ENCODE measurements around the gene RERE. TPM values are rescaled to one million over a fixed set of nuclear protein-coding genes. Genes with fewer than 3 reads are reported as not detected.

The RERE gene
- total RNA-seq, 1 donor from 2014 or later, result 76.8 TPM

- no peak for DNase-seq (ENCODE audit: extremely low spot score, unreplicated experiment)
- Mint-ChIP-seq H3K4me3 (ENCODE audit: unreplicated experiment) (no peak overlapping the region), H3K36me3 (ENCODE audit: unreplicated experiment) (no peaks in the 10 kb centered on the region), H3K27me3 (ENCODE audit: unreplicated experiment) (no peaks in the 10 kb centered on the region), H3K9me3 (ENCODE audit: unreplicated experiment) (no peaks in the 10 kb centered on the region), H3K4me1 (ENCODE audit: unreplicated experiment) (no peaks in the 10 kb centered on the region), H3K27ac (ENCODE audit: unreplicated experiment) (no peak overlapping the region)
- TF ChIP-seq CTCF (IDR thresholded peaks at IDR 0.05), result no peak
These were observed 34.5 kb downstream of the RERE start for GRCh38 chr1:8782955-8783354.

- Mint-ChIP-seq H3K9me3 (ENCODE audit: unreplicated experiment) (no peaks in the 10 kb centered on the region), H3K27ac (ENCODE audit: unreplicated experiment) (no peak overlapping the region), H3K4me3 (ENCODE audit: unreplicated experiment) (no peak overlapping the region), H3K27me3 (ENCODE audit: unreplicated experiment) (no peaks in the 10 kb centered on the region), H3K4me1 (ENCODE audit: unreplicated experiment) (no peaks in the 10 kb centered on the region), H3K36me3 (ENCODE audit: unreplicated experiment) (no peaks in the 10 kb centered on the region)
- DNase-seq (ENCODE audit: extremely low spot score, unreplicated experiment), result no peak
- no peak for TF ChIP-seq CTCF (IDR thresholded peaks at IDR 0.05)
These were observed 35.3 kb downstream of the RERE start for GRCh38 chr1:8782001-8782620.

GRCh38 chr1:8780405-8780804, 37.0 kb downstream of the RERE start:
- H3K36me3 Mint-ChIP-seq (ENCODE audit: unreplicated experiment), result no peaks in the 10 kb centered on the region
- no peak overlapping the region for H3K27ac Mint-ChIP-seq (ENCODE audit: unreplicated experiment)
- H3K4me3 Mint-ChIP-seq (ENCODE audit: unreplicated experiment), result no peak overlapping the region
- no peak for TF ChIP-seq CTCF (IDR thresholded peaks at IDR 0.05)
- no peaks in the 10 kb centered on the region for H3K9me3 Mint-ChIP-seq (ENCODE audit: unreplicated experiment)
- H3K27me3 Mint-ChIP-seq (ENCODE audit: unreplicated experiment), result no peaks in the 10 kb centered on the region
- no peaks in the 10 kb centered on the region for H3K4me1 Mint-ChIP-seq (ENCODE audit: unreplicated experiment)
- DNase-seq (ENCODE audit: extremely low spot score, unreplicated experiment), result no peak

- Mint-ChIP-seq H3K36me3 (ENCODE audit: unreplicated experiment) (no peaks in the 10 kb centered on the region), H3K4me3 (ENCODE audit: unreplicated experiment) (no peak overlapping the region), H3K9me3 (ENCODE audit: unreplicated experiment) (no peaks in the 10 kb centered on the region), H3K27me3 (ENCODE audit: unreplicated experiment) (no peaks in the 10 kb centered on the region), H3K4me1 (ENCODE audit: unreplicated experiment) (no peaks in the 10 kb centered on the region), H3K27ac (ENCODE audit: unreplicated experiment) (no peak overlapping the region)
- no peak for TF ChIP-seq CTCF (IDR thresholded peaks at IDR 0.05)
- no peak for DNase-seq (ENCODE audit: extremely low spot score, unreplicated experiment)
These were observed 39.6 kb downstream of the RERE start for GRCh38 chr1:8777867-8778266.

GRCh38 chr1:8776104-8776503, 41.3 kb downstream of the RERE start:
- no peak for TF ChIP-seq CTCF (IDR thresholded peaks at IDR 0.05)
- Mint-ChIP-seq H3K36me3 (ENCODE audit: unreplicated experiment) (no peaks in the 10 kb centered on the region), H3K9me3 (ENCODE audit: unreplicated experiment) (no peaks in the 10 kb centered on the region), H3K27me3 (ENCODE audit: unreplicated experiment) (no peaks in the 10 kb centered on the region), H3K4me1 (ENCODE audit: unreplicated experiment) (no peaks in the 10 kb centered on the region), H3K4me3 (ENCODE audit: unreplicated experiment) (no peak overlapping the region), H3K27ac (ENCODE audit: unreplicated experiment) (no peak overlapping the region)
- no peak for DNase-seq (ENCODE audit: extremely low spot score, unreplicated experiment)
